ENCODE results near the gene TRIM44.

DNA sequence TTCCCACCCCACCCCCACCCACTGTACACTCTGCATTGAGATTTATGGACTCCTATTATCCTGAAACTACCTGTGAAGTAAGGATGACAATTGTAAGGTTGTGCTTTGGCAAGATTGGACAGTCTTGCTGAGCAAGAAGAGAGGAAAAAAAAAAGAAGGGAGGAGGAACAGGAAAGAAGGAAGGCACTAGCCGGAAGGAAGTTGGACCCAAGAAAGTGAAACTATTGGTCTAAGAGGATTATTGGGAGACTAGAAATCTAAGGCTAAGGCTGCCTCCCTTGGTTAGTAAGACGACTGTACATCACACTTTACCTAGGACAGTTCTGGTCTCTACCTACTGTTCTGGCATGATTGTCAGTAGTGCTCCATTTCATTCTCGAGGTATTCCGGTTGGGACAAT is 12.1 kb upstream of the TRIM44 start:
- TF ChIP-seq, protein P1, sequence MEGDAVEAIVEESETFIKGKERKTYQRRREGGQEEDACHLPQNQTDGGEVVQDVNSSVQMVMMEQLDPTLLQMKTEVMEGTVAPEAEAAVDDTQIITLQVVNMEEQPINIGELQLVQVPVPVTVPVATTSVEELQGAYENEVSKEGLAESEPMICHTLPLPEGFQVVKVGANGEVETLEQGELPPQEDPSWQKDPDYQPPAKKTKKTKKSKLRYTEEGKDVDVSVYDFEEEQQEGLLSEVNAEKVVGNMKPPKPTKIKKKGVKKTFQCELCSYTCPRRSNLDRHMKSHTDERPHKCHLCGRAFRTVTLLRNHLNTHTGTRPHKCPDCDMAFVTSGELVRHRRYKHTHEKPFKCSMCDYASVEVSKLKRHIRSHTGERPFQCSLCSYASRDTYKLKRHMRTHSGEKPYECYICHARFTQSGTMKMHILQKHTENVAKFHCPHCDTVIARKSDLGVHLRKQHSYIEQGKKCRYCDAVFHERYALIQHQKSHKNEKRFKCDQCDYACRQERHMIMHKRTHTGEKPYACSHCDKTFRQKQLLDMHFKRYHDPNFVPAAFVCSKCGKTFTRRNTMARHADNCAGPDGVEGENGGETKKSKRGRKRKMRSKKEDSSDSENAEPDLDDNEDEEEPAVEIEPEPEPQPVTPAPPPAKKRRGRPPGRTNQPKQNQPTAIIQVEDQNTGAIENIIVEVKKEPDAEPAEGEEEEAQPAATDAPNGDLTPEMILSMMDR (IDR thresholded peaks at IDR 0.05; ENCODE audit: low read depth, low read length, poor library complexity, severe bottlenecking), result no peak
- TF ChIP-seq EZH2phosphoT487 (IDR thresholded peaks at IDR 0.05; ENCODE audit: borderline replicate concordance, low read length), result no peak
